Parathyroid adenoma (tissue), 2 donors: Measurements from ENCODE around the gene IKZF1.

Experiments
- H2AFZ ChIP-seq: fragments of 300-600 bp; sonication (generic); one replicate; pipeline ENCODE4 v1.7.0; 2017; ENCODE audit warnings: antibody characterized with exemption, mild to moderate bottlenecking
- H3K27ac ChIP-seq: fragments of 300-600 bp; sonication (generic); one replicate; pipeline ENCODE4 v1.7.0; 2017
- H3K27me3 ChIP-seq: fragments of 300-600 bp; sonication (generic); one replicate; pipeline ENCODE4 v1.7.0; 2017; ENCODE audit warnings: low read length; ENCODE audit not compliant: control insufficient read depth, insufficient read depth
- H3K36me3 ChIP-seq: fragments of 300-600 bp; sonication (generic); one replicate; pipeline ENCODE4 v1.7.0; 2017; ENCODE audit warnings: low read length; ENCODE audit not compliant: control insufficient read depth, insufficient read depth
- H3K4me1 ChIP-seq: fragments of 300-600 bp; sonication (generic); one replicate; pipeline ENCODE4 v1.7.0; 2017; ENCODE audit warnings: control low read depth
- H3K4me2 ChIP-seq: fragments of 300-600 bp; sonication (generic); one replicate; pipeline ENCODE4 v1.7.0; 2017; ENCODE audit warnings: low read length
- H3K4me3 ChIP-seq: fragments of 300-600 bp; sonication (generic); one replicate; pipeline ENCODE4 v1.7.0; 2017; ENCODE audit warnings: low read depth, low read length
- H3K79me2 ChIP-seq: fragments of 300-600 bp; sonication (generic); one replicate; pipeline ENCODE4 v1.7.0; 2017; ENCODE audit warnings: control low read depth
- H3K9ac ChIP-seq: fragments of 300-600 bp; sonication (generic); one replicate; pipeline ENCODE4 v1.7.0; 2017; ENCODE audit warnings: mild to moderate bottlenecking
- H3K9me3 ChIP-seq: fragments of 300-600 bp; sonication (generic); one replicate; pipeline ENCODE4 v1.7.0; 2017; ENCODE audit warnings: low read length; ENCODE audit not compliant: control insufficient read depth
- CTCF ChIP-seq: fragments of 300-600 bp; sonication (generic); IDR thresholded peaks from one replicate; pipeline ENCODE4 v1.7.0; 2017; ENCODE audit warnings: antibody characterized with exemption, mild to moderate bottlenecking
- donor health status: primary hyperparathyroidism.

Gene IKZF1

GRCh38 chr7:50362712-50363282 is 58.3 kb downstream of the IKZF1 start:
- no peaks in the 10 kb centered on the region for H3K4me1 ChIP-seq
- no peak overlapping the region for H3K4me2 ChIP-seq
- no peaks in the 10 kb centered on the region for H3K79me2 ChIP-seq
- no peak overlapping the region for H3K4me3 ChIP-seq
- no peak overlapping the region for H2AFZ ChIP-seq
- H3K27ac ChIP-seq, result no peak overlapping the region
- no peak overlapping the region for H3K9ac ChIP-seq
- no peak for TF ChIP-seq CTCF
- no peaks in the 10 kb centered on the region for H3K36me3 ChIP-seq
- H3K27me3 ChIP-seq, result no peaks in the 10 kb centered on the region
- H3K9me3 ChIP-seq, result no peaks in the 10 kb centered on the region

GRCh38 chr7:50363327-50364060 is 59.0 kb downstream of the IKZF1 start:
- Histone ChIP-seq H3K27ac (no peak overlapping the region), H3K9ac (no peak overlapping the region), H2AFZ (no peak overlapping the region), H3K27me3 (no peaks in the 10 kb centered on the region), H3K9me3 (no peaks in the 10 kb centered on the region), H3K4me3 (no peak overlapping the region), H3K4me1 (no peaks in the 10 kb centered on the region), H3K36me3 (no peaks in the 10 kb centered on the region), H3K4me2 (no peak overlapping the region), H3K79me2 (no peaks in the 10 kb centered on the region)
- TF ChIP-seq CTCF, result no peak

- no peaks in the 10 kb centered on the region for H3K27me3 ChIP-seq
- H3K36me3 ChIP-seq, result no peaks in the 10 kb centered on the region
- no peak overlapping the region for H3K4me3 ChIP-seq
- H3K79me2 ChIP-seq, result no peaks in the 10 kb centered on the region
- no peak for TF ChIP-seq CTCF
- no peak overlapping the region for H3K9ac ChIP-seq
- no peaks in the 10 kb centered on the region for H3K9me3 ChIP-seq
- no peaks in the 10 kb centered on the region for H3K4me1 ChIP-seq
- no peak overlapping the region for H3K4me2 ChIP-seq
- no peak overlapping the region for H2AFZ ChIP-seq
- no peak overlapping the region for H3K27ac ChIP-seq
Observed at GRCh38 chr7:50364645-50365044, 60.1 kb downstream of the IKZF1 start.

GRCh38 chr7:50366311-50366710 is 61.8 kb downstream of the IKZF1 start:
- Histone ChIP-seq H3K9me3 (no peaks in the 10 kb centered on the region), H3K27me3 (no peaks in the 10 kb centered on the region), H3K9ac (no peak overlapping the region), H2AFZ (no peak overlapping the region), H3K79me2 (no peaks in the 10 kb centered on the region), H3K36me3 (no peaks in the 10 kb centered on the region), H3K4me3 (no peak overlapping the region), H3K4me2 (no peak overlapping the region), H3K27ac (no peak overlapping the region), H3K4me1 (no peaks in the 10 kb centered on the region)
- no peak for TF ChIP-seq CTCF

GRCh38 chr7:50367100-50367499 is 62.6 kb downstream of the IKZF1 start:
- H3K36me3 ChIP-seq, result no peaks in the 10 kb centered on the region
- H3K9me3 ChIP-seq, result no peaks in the 10 kb centered on the region
- no peak overlapping the region for H3K4me3 ChIP-seq
- no peak overlapping the region for H3K27ac ChIP-seq
- no peak overlapping the region for H3K4me2 ChIP-seq
- H3K79me2 ChIP-seq, result no peaks in the 10 kb centered on the region
- no peak overlapping the region for H2AFZ ChIP-seq
- no peaks in the 10 kb centered on the region for H3K4me1 ChIP-seq
- TF ChIP-seq CTCF, result no peak
- H3K9ac ChIP-seq, result no peak overlapping the region
- no peaks in the 10 kb centered on the region for H3K27me3 ChIP-seq
